Activated naive CD4-positive, alpha-beta T cell treated with anti-CD3 and anti-CD28 coated beads, Interleukin-2, amount 10 ng/mL, durations not matched to agents 5 hours and 36 hours (primary cell): ENCODE data around the gene RPA1. TPM values are rescaled to one million over a fixed set of nuclear protein-coding genes. Genes with fewer than 3 reads are reported as not detected.

Experiments used
- total RNA-seq, 2 experiments: library from RNA; stranded (reverse); gene quantifications; one replicate each; pipeline ENCODE4 v1.2.3, GENCODE V29; 2021

The RPA1 gene
- total RNA-seq, result 100 to 1,000 TPM; 266 to 275 TPM

GRCh38 chr17:1829592-1830257, at the start of gene RPA1, which contains the start of gene SMYD4:
Gene RPA1, plus strand, starts transcription at chr17:1830005. Its CDS starts 89 bp downstream, at chr17:1830094.
Gene SMYD4, minus strand, starts transcription at chr17:1829902. Its CDS starts 1,908 bp downstream, at chr17:1827994.

Other genes with a start within 250 kb of the RPA1 start
- under 1 TPM; 0.48 TPM for gene SLC43A2, start 201.2 kb upstream of the RPA1 start, total RNA-seq
- gene SCARF1, start 184.3 kb upstream of the RPA1 start, total RNA-seq, result 1 to 10 TPM; 3.9 to 4.8 TPM
- 1 to 10 TPM; 6.3 to 6.8 TPM for gene RILP, start 180.1 kb upstream of the RPA1 start, total RNA-seq
- gene PRPF8, start 145.1 kb upstream of the RPA1 start, total RNA-seq, result 100 to 1,000 TPM; 263 to 273 TPM
- gene TLCD2, start 119.6 kb upstream of the RPA1 start, total RNA-seq, result under 1 TPM; 0.10 TPM
- gene WDR81, start 105.3 kb upstream of the RPA1 start, total RNA-seq, result 10 to 100 TPM; 47.6 to 52.9 TPM
- gene SERPINF2, start 87.1 kb upstream of the RPA1 start, total RNA-seq, result under 1 TPM; 0.26 to 0.28 TPM
- gene SERPINF1, start 67.9 kb upstream of the RPA1 start, total RNA-seq, result under 1 TPM; 0.60 to 0.78 TPM
- 10 to 100 TPM; 32.1 to 32.8 TPM for gene SMYD4, start 103 bp upstream of the RPA1 start, total RNA-seq
- 1 to 10 TPM in 1 of 2 experiments, under 1 TPM in 1; 0.84 to 1.2 TPM for gene RTN4RL1, start 195.3 kb downstream of the RPA1 start, total RNA-seq
- 10 to 100 TPM; 48.4 to 48.9 TPM for gene DPH1, start 200.1 kb downstream of the RPA1 start, total RNA-seq
- gene OVCA2, start 212.0 kb downstream of the RPA1 start, total RNA-seq, result 10 to 100 TPM; 34.4 to 35.8 TPM
- gene HIC1, start 225.1 kb downstream of the RPA1 start, total RNA-seq, result 10 to 100 TPM; 45.7 to 48.1 TPM